ENCODE measurements around the gene TRIP12.

DNA sequence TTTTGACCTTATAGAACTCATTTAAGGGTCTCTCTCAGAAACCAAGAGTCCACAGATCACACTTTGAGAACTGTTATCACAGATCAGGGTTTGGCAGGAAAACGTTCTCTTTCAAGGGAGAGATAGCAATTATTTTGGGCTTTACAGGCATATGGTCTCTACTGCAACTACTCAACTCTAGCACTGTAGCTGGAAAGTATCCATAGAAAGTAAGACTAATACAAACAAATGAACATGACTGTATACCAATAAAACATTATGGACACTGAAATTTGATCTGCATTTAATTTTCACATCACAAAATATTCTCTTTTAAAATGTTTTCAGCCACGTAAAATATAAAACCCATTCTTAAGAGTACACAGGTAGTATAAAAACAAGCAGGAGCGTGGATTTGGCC is 100.5 kb downstream of the TRIP12 start:
- TF ChIP-seq CTCF (IDR thresholded peaks at IDR 0.05) (no peak), POLR2AphosphoS5 (IDR thresholded peaks at IDR 0.05; ENCODE audit: low read depth, low read length) (no peak), TCF7L2 (IDR thresholded peaks at IDR 0.05; ENCODE audit: low read depth, low read length) (no peak)
- TF ChIP-seq, protein P1, sequence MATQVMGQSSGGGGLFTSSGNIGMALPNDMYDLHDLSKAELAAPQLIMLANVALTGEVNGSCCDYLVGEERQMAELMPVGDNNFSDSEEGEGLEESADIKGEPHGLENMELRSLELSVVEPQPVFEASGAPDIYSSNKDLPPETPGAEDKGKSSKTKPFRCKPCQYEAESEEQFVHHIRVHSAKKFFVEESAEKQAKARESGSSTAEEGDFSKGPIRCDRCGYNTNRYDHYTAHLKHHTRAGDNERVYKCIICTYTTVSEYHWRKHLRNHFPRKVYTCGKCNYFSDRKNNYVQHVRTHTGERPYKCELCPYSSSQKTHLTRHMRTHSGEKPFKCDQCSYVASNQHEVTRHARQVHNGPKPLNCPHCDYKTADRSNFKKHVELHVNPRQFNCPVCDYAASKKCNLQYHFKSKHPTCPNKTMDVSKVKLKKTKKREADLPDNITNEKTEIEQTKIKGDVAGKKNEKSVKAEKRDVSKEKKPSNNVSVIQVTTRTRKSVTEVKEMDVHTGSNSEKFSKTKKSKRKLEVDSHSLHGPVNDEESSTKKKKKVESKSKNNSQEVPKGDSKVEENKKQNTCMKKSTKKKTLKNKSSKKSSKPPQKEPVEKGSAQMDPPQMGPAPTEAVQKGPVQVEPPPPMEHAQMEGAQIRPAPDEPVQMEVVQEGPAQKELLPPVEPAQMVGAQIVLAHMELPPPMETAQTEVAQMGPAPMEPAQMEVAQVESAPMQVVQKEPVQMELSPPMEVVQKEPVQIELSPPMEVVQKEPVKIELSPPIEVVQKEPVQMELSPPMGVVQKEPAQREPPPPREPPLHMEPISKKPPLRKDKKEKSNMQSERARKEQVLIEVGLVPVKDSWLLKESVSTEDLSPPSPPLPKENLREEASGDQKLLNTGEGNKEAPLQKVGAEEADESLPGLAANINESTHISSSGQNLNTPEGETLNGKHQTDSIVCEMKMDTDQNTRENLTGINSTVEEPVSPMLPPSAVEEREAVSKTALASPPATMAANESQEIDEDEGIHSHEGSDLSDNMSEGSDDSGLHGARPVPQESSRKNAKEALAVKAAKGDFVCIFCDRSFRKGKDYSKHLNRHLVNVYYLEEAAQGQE (IDR thresholded peaks at IDR 0.05; ENCODE audit: insufficient read depth in 1 of 2, low read depth in 2 of 2, low read length in 1 of 2), result no peak
